Raji (cell line): ENCODE measurements around the gene GALNTL6.

Experiments used
- POLR2A ChIP-seq: IDR thresholded peaks from 2 replicates; pipeline ENCODE4 v1.6.1; 2011; ENCODE audit warnings: low read depth, low read length, control low read depth; ENCODE audit not compliant: insufficient read depth

The GALNTL6 gene

GRCh38 chr4:172686021-172686420, 872.8 kb downstream of the GALNTL6 start:
- no peak for TF ChIP-seq POLR2A

- TF ChIP-seq POLR2A, result no peak
Observed at GRCh38 chr4:172688534-172688933, 875.3 kb downstream of the GALNTL6 start.

GRCh38 chr4:172691552-172691951, 878.3 kb downstream of the GALNTL6 start:
- no peak for TF ChIP-seq POLR2A

GRCh38 chr4:172692701-172693100, 879.5 kb downstream of the GALNTL6 start:
- no peak for TF ChIP-seq POLR2A

- TF ChIP-seq POLR2A, result no peak
Observed at GRCh38 chr4:172698256-172698655, 885.1 kb downstream of the GALNTL6 start.

GRCh38 chr4:172705565-172705964, 892.4 kb downstream of the GALNTL6 start:
- TF ChIP-seq POLR2A, result no peak

GRCh38 chr4:172706000-172706399, 892.8 kb downstream of the GALNTL6 start:
- TF ChIP-seq POLR2A, result no peak

GRCh38 chr4:172707622-172708021, 894.4 kb downstream of the GALNTL6 start:
- TF ChIP-seq POLR2A, result no peak

GRCh38 chr4:172708184-172708583, 895.0 kb downstream of the GALNTL6 start:
- no peak for TF ChIP-seq POLR2A

GRCh38 chr4:172709376-172709775, 896.2 kb downstream of the GALNTL6 start:
- TF ChIP-seq POLR2A, result no peak

- no peak for TF ChIP-seq POLR2A
Observed at GRCh38 chr4:172716291-172716690, 903.1 kb downstream of the GALNTL6 start.

- TF ChIP-seq POLR2A, result no peak
Observed at GRCh38 chr4:172721659-172722058, 908.5 kb downstream of the GALNTL6 start.

GRCh38 chr4:172725581-172725980, 912.4 kb downstream of the GALNTL6 start:
- TF ChIP-seq POLR2A, result no peak

- no peak for TF ChIP-seq POLR2A
Observed at GRCh38 chr4:172726001-172726423, 912.8 kb downstream of the GALNTL6 start.

- TF ChIP-seq POLR2A, result no peak
Observed at GRCh38 chr4:172727631-172728030, 914.4 kb downstream of the GALNTL6 start.

- TF ChIP-seq POLR2A, result no peak
Observed at GRCh38 chr4:172734555-172734954, 921.4 kb downstream of the GALNTL6 start.

GRCh38 chr4:172736046-172736445, 922.8 kb downstream of the GALNTL6 start:
- no peak for TF ChIP-seq POLR2A

GRCh38 chr4:172740434-172740833, 927.2 kb downstream of the GALNTL6 start:
- no peak for TF ChIP-seq POLR2A
